Natural killer cell (primary cell): Measurements from ENCODE around the gene GRK6. TPM values are rescaled to one million over a fixed set of nuclear protein-coding genes. Genes with fewer than 3 reads are reported as not detected.
"Not testable (repeated sequence)": the region's sequence is repeated elsewhere in the genome, so short reads cannot be mapped to it uniquely, and the experiment has no call there.

ENCODE experiments used
- ATAC-seq, 3 donors: fragments of 150-1000 bp in 2 of 3; fragments of 200-7000 bp in 1 of 3; cut with Tn5 transposase; 1 replicate in 1 of 3; 2 replicates in 2 of 3; pipeline ENCODE4 v1.10.0; 2021; ENCODE audit warnings: mild to moderate bottlenecking in 2 of 3, moderate library complexity in 2 of 3
- DNase-seq, 2 donors: peaks; one replicate each; pipeline versions ENCODE4 v3.0.0 to v3.0.0-alpha.2; 2013 to 2021; ENCODE audit warnings: mixed read lengths in 1 of 2
- H3K27ac ChIP-seq: one replicate; pipeline ENCODE4 v1.5.1; 2013; ENCODE audit warnings: mild to moderate bottlenecking, low read length
- H3K27me3 ChIP-seq: one replicate; pipeline ENCODE4 v1.6.1; 2013; ENCODE audit warnings: low read length; ENCODE audit not compliant: control insufficient read depth, insufficient read depth
- H3K36me3 ChIP-seq: one replicate; pipeline ENCODE4 v1.6.1; 2013; ENCODE audit warnings: low read length; ENCODE audit not compliant: control insufficient read depth, insufficient read depth
- H3K4me1 ChIP-seq: one replicate; pipeline ENCODE4 v1.6.1; 2013; ENCODE audit warnings: low read length; ENCODE audit not compliant: control insufficient read depth, insufficient read depth
- H3K4me3 ChIP-seq: one replicate; pipeline ENCODE4 v1.5.1; 2013; ENCODE audit warnings: low read length
- H3K9me3 ChIP-seq: one replicate; pipeline ENCODE4 v1.6.1; 2013; ENCODE audit warnings: low read length; ENCODE audit not compliant: control insufficient read depth, insufficient read depth
- H3K27ac Mint-ChIP-seq, 2 donors: one replicate each; pipeline ENCODE4 v1.8.0; 2022; ENCODE audit warnings: mild to moderate bottlenecking in 2 of 2, mixed read lengths in 2 of 2, moderate library complexity in 1 of 2
- H3K27me3 Mint-ChIP-seq, 2 donors: one replicate each; pipeline ENCODE4 v1.8.0; 2022; ENCODE audit warnings: low read depth in 2 of 2, mixed read lengths in 2 of 2
- H3K36me3 Mint-ChIP-seq: one replicate; pipeline ENCODE4 v1.8.0; 2022; ENCODE audit warnings: mixed read lengths
- H3K4me1 Mint-ChIP-seq, 2 donors: one replicate each; pipeline ENCODE4 v1.8.0; 2022; ENCODE audit warnings: mixed read lengths in 2 of 2
- H3K4me3 Mint-ChIP-seq: one replicate; pipeline ENCODE4 v1.8.0; 2022; ENCODE audit warnings: mild to moderate bottlenecking, moderate library complexity, mixed read lengths
- H3K9me3 Mint-ChIP-seq, 2 donors: one replicate each; pipeline ENCODE4 v1.8.0; 2022; ENCODE audit warnings: mixed read lengths in 2 of 2
- CTCF ChIP-seq: fragments of 200-600 bp; IDR thresholded peaks from one replicate; pipeline ENCODE4 v1.8.0; 2022; ENCODE audit warnings: antibody characterized with exemption
- WGBS: methylation state at CpG from one replicate; pipeline ENCODE4 v1.1.7; 2013; ENCODE audit warnings: missing lambda C conversion rate; ENCODE audit not compliant: insufficient coverage; 5-methylcytosine and 5-hydroxymethylcytosine counted together
- intact Hi-C: fragments of 100-400 bp; cut with micrococcal nuclease; formaldehyde crosslinking; loops from one replicate; pipeline ENCODE4 v1.14.2; 2022
- total RNA-seq, 4 donors: library from RNA; stranded (reverse); fragments of 120-200 nt in 1 of 4; gene quantifications; one replicate each; pipeline versions ENCODE4 v1.2.3 to v1.2.4, GENCODE V29; 2013 to 2022

Gene GRK6
- total RNA-seq, 3 donors from 2014 or later (not counting 1 experiment from before 2014, with no cell fraction given): 173 to 221 (median 190) TPM

- 97% methylated on average over 3 of the region's 3 CpGs for WGBS
- H3K27ac Mint-ChIP-seq: no peak overlapping the region
- intact Hi-C loops: no loop called here
- no peak for TF ChIP-seq CTCF
- no peaks in the 10 kb centered on the region for H3K27me3 Mint-ChIP-seq
- Histone ChIP-seq H3K27ac (no peak overlapping the region), H3K4me3 (no peak overlapping the region), H3K27me3 (no peaks in the 10 kb centered on the region), H3K36me3 (no peaks in the 10 kb centered on the region), H3K9me3 (no peaks in the 10 kb centered on the region), H3K4me1 (no peaks in the 10 kb centered on the region)
- peaks cover 0 to 3% of the 10 kb centered on the region in 2 donors for H3K4me1 Mint-ChIP-seq
- no peak overlapping the region for H3K4me3 Mint-ChIP-seq
- ATAC-seq: no peak
- no peaks in the 10 kb centered on the region for H3K9me3 Mint-ChIP-seq
- H3K36me3 Mint-ChIP-seq: no peaks in the 10 kb centered on the region
- DNase-seq: no peak
Observed at GRCh38 chr5:177419046-177419445, 7.4 kb upstream of the GRK6 start.

- H3K4me1 ChIP-seq, H3K9me3 Mint-ChIP-seq, H3K36me3 ChIP-seq, H3K27ac ChIP-seq, DNase-seq, H3K27me3 Mint-ChIP-seq, H3K27me3 ChIP-seq, H3K4me3 ChIP-seq, H3K4me3 Mint-ChIP-seq, H3K27ac Mint-ChIP-seq, ATAC-seq, H3K9me3 ChIP-seq, intact Hi-C loops, H3K36me3 Mint-ChIP-seq: not testable (repeated sequence)
- 86% methylated on average over 7 of the region's 7 CpGs for WGBS
- peaks cover 12 to 14% of the 10 kb centered on the region in 2 donors for H3K4me1 Mint-ChIP-seq
Observed at GRCh38 chr5:177420472-177420871, 6.0 kb upstream of the GRK6 start.

GRCh38 chr5:177421062-177421798 lies 5.2 kb upstream of the GRK6 start:
- no peak overlapping the region for H3K27ac Mint-ChIP-seq
- no peaks in the 10 kb centered on the region for H3K9me3 Mint-ChIP-seq
- ATAC-seq (no peak), DNase-seq (no peak)
- intact Hi-C loops: no loop called here
- no peaks in the 10 kb centered on the region for H3K27me3 Mint-ChIP-seq
- no peaks in the 10 kb centered on the region for H3K9me3 ChIP-seq
- H3K27me3 ChIP-seq: no peaks in the 10 kb centered on the region
- peaks cover 13% of the 10 kb centered on the region for H3K4me1 ChIP-seq
- no peaks in the 10 kb centered on the region for H3K36me3 ChIP-seq
- H3K4me3 Mint-ChIP-seq: no peak overlapping the region
- peaks cover 20 to 22% of the 10 kb centered on the region in 2 donors for H3K4me1 Mint-ChIP-seq
- 96% methylated on average over 5 of the region's 6 CpGs for WGBS
- no peak overlapping the region for H3K4me3 ChIP-seq
- no peak overlapping the region for H3K27ac ChIP-seq
- no peak for TF ChIP-seq CTCF
- H3K36me3 Mint-ChIP-seq: no peaks in the 10 kb centered on the region

GRCh38 chr5:177423671-177424070 lies 2.8 kb upstream of the GRK6 start:
- H3K27me3 Mint-ChIP-seq: no peaks in the 10 kb centered on the region
- no peaks in the 10 kb centered on the region for H3K36me3 Mint-ChIP-seq
- peaks cover 31 to 41% of the 10 kb centered on the region in 2 donors for H3K4me1 Mint-ChIP-seq
- WGBS: 91% methylated on average over 2 of the region's 2 CpGs
- no peaks in the 10 kb centered on the region for H3K27me3 ChIP-seq
- H3K4me1 ChIP-seq: peaks cover 29% of the 10 kb centered on the region
- no peaks in the 10 kb centered on the region for H3K9me3 Mint-ChIP-seq
- DNase-seq (no peak), ATAC-seq (no peak)
- intact Hi-C loops: no loop called here
- no peak for TF ChIP-seq CTCF
- no peak overlapping the region for H3K4me3 ChIP-seq
- H3K36me3 ChIP-seq: peaks cover 6% of the 10 kb centered on the region
- H3K9me3 ChIP-seq: no peaks in the 10 kb centered on the region
- H3K4me3 Mint-ChIP-seq: no peak overlapping the region
- no peak overlapping the region for H3K27ac ChIP-seq
- no peak overlapping the region for H3K27ac Mint-ChIP-seq
